ENCODE measurements around the gene ATG5.
"Not testable (repeated sequence)": the region's sequence is repeated elsewhere in the genome, so short reads cannot be mapped to it uniquely, and the experiment has no call there.

The ATG5 gene

DNA sequence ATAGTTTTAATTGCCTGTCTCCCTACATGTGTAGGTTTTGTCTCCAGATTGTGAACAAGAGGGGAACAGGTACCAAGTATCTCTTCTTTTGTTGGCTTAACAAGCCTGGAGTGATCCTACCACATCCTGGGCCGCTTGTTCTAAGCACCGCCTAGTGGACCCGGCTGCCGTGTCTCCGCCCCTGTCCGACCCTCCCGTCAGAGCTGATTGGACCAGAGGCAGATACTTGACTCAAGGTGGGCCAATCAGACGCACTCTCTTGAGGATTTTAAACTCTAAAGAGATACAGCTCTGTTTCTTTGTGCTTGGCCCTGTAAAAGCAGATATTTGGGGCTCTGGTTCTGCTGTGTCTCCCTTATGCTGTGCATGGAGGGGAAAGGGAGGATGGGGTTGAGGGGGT lies 171.2 kb downstream of the ATG5 start:
- DNase-seq (ENCODE audit: low spot score): no peak

DNA sequence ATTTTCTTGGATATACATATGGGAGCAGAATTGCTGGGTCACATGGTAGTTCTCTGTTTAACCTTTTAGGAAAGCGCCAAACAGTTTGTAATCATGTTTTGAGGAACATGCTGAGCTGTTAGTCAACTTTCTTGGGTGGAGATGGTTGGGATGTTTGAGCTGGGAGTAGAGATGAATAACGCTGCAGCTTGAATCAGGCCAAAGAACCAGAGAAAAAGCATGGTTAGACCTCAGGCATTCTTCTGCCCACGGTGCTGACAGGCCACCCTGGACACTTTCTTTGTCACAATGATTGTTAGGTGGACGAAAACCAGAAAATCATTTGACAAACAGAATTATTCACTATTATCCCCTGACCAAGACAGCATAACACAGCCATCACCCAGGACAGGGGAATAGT lies 172.6 kb downstream of the ATG5 start:
- DNase-seq (ENCODE audit: low spot score): no peak

DNA sequence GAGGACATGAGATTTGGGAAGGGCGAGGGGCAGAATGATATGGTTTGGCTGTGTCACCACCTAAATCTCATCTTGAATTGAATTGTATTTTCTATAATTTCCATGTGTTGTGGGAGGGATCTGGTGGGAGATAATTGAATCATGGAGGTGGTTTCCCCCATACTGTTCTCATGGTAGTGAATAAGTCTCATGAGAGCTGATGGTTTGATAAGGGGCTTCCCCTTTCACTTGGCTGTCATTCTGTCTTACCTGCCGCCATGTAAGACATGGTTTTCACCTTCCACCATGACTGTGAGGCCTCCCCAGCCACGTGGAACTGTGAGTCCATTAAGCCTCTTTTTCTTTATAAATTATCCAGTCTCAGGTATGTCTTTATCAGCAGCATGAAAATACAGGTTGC lies 173.1 kb downstream of the ATG5 start:
- DNase-seq (ENCODE audit: low spot score): not testable (repeated sequence)

DNA sequence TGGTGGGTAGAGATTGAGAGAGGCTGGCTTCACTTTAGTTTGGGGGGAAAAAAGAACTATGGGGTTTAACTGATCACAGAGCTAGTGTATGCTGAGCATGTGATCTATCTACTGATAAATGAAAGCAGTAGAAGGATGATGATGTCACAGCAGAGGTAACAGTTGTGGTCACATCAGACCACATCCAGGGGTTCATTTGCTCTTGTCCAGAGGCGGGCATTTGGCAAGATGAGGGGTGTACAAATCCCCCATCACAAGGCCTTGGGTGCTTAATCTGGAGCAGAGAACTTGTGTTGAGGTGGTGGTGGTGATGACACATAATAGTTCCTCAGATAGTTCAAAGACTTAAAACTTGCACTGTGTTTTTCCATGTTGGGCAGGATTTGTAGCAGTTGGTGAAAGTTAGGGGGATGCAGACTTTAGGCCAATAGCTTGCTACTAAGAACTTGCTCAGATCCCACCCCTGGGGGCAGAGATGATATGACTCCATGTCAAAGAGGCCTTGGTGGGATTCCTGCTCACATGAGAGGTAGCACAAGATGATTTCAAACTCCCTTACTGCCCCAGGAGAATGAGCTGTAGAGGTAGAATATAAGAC lies 176.0 kb downstream of the ATG5 start:
- DNase-seq (ENCODE audit: low spot score): no peak

DNA sequence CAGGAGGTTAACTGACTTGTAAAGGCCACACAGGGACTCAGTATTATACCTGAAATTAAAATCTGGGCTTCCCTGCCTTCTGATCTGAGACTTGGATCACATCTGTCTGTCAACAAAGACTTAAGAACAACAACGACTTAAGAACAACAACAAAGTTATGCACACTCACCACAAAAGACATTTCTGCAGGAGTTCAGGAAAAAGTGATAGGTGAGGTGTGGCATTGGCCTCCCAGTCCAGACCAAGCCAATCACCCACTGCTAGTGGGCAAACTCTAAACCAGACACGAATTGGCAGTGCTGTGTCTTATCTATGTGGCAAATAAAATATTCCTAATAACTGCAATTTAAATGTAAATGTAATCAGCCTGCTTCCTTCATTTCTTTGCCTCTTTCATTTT lies 178.1 kb downstream of the ATG5 start:
- no peak for DNase-seq (ENCODE audit: low spot score)

DNA sequence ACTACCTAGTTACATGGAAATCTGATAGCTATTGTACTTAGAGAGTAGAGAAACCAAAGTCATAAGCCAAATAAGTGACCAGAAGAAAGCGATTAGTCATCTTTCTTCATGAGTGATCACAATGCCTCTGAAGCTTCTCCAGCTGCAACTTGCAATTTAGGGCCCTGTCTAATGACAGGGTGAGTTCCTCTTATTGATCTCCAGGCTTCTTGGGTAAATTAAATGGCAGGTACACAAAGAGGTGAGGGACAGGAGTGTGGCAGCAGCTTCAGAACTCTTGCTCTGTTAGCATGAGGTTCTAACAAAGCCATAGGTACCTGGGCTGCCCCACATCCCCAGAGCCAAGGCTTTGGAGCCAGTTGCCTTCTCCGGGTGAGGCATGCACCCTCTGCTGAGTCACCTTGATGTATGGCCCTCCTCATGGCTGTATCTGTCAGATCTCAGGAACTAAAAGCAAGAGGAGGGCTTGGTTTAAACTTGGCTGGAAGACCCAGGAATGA lies 178.7 kb downstream of the ATG5 start:
- DNase-seq (ENCODE audit: low spot score): no peak

DNA sequence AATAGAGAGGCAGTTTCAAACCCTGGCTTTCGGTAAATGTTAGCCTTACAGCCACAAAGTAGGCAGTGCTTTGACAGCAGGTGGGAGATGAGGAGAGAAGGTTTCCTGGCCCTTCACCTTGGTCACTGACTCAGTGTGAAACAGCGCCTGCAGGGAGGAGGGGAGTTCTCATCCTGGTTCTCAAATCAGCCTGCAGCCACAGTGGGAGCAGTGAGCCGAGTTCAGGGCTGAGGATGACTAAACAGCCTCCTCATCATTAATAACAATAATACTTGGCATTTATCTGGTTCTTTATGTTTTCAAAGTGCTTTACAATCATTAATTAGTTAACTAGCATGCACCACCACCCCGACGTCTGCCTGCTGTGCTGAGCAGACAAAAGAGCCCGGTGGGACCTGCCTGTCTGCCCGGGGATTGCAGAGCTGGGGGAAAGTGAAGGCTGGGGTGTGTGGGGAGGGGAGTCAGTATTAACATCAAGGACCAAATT lies 179.8 kb downstream of the ATG5 start:
- DNase-seq (ENCODE audit: low spot score): no peak

DNA sequence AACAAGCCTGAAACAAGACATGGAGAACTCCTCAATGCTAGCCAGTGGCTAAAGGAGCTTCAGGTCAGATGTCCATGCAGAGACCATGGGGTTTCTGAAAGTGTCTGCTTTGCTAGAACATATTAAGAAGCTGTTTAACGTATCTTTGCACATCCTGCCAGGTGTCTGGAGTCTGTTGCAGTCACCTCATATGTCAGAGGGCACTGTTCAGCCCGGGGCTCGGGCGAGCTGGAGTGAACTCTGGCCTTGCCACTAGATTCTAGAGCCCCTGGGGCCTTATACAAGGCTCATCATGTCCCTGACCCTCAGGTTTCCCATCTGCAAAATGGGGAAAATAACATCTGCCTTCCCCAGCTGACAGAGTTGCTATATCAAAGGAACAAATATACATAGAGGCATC lies 180.4 kb downstream of the ATG5 start:
- DNase-seq (ENCODE audit: low spot score): no peak

DNA sequence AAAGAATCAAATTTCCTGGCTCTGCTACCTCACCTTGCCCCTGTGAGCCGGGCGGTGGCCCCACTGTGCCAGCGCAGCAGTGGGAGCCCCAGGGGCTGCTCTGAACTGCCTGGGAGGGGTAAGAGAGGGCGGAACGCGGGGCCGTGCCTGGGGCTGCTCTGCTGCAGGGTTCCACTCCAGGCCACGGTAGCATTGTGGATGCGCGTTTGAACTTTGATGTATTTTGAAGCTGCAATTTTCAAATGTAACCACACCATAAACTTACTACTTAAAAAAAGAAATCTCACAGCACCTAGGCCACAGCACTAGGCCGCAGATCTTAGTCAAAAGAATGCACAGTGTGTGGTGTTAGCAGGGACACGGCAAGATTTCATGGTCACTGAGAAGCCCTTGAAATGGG lies 181.9 kb downstream of the ATG5 start:
- no peak for DNase-seq (ENCODE audit: low spot score)

DNA sequence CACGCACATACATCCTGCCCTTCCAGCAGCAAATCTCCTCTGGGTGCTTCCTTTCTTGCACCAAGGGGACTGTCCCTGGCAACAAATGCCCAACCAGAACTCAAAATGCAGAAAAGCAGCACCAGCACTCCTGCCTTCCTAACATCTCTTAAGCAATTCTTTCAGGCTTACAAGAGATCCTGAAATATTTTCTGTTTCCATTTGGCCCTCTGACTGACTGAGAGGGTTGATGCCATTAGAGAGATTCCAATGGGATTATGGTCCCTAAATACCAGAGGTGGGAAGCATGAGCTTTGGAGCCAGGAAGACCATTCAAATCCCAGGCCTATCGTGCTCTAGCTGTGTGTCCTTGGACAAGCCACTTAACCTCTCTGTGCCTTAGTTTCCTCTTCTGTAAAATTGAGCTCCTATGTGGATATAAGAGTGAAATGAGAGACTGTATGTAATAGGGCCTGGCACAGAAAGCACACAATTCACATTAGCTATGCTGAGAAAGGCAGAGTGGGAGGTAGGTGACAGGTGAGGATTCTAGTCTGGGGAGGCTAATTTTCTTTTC lies 182.6 kb downstream of the ATG5 start:
- no peak for DNase-seq (ENCODE audit: low spot score)

DNA sequence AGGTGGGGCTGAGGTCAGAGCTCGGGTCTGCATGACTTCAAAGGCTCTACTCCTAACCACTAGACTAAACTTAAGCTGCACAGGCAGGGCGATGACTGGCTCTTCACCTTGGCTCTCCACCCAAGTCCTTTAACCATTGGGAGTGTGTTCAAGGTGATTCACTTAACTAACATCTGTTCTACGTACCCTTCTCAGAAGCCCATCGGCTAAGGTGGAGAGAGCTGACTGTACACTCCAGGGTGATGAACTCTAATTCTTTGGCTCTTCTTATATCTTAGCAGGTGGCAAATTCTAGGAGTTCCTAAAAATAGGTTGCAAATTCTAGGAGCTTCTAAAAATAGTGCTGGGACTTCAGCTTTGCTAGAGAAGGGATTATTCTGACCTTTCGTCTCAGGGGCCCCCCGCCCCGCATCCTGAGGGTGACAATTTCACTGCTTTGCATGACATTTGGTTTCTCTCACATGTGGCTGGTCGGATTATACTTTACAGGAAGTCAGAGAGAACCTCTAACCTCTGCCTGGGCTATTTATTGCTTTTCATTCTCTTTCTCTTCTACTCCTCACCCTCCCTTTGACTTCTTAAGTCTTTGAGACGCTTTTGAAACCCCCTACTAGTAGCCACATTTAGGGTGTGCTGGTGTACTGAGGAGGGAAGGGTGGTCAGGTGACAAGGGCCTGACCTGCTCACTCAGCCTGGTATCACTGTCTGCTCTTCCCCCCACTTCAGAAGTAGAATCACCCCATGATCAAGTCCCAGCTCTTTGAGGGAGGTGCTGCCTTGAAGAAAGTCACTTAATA lies 183.9 kb downstream of the ATG5 start:
- DNase-seq (ENCODE audit: low spot score): no peak

DNA sequence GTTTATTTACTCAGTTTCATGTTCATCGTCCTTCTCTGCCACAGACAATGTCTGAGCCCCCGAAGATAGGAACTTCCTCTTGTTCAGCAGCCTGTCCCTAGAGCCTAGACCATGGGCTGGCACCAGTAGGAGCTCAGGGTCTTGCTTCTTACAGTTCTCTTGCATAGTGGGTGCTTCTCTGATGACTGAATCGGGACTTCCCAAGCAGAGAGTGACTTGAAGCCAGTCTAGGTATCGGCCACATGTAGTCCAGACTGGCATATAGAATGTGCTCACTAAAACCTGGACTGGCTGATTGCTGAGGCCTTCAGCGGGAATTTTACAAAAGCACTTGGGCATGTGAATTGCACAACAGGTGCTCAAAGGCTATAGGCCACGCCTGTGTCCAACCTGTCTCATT lies 187.4 kb downstream of the ATG5 start:
- no peak for DNase-seq (ENCODE audit: low spot score)

DNA sequence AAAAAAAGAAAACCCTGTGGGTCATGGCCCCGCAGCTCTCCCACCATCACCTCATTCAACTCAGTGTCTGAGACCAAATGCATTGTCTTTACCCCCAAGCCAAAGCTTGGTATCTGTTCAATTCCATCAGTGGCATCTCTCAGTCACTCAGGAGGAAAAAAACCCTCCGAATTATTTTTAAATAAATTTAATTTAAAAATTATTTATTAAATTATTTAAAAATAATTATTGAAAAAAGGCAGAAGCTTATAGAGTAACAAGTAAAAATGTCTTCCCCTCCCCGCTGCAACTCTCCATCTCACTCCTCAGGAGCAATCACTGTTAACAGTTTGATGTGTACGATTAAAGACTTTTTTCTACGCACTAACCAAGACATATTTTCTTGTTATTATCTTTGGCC lies 188.7 kb downstream of the ATG5 start:
- DNase-seq (ENCODE audit: low spot score): no peak

DNA sequence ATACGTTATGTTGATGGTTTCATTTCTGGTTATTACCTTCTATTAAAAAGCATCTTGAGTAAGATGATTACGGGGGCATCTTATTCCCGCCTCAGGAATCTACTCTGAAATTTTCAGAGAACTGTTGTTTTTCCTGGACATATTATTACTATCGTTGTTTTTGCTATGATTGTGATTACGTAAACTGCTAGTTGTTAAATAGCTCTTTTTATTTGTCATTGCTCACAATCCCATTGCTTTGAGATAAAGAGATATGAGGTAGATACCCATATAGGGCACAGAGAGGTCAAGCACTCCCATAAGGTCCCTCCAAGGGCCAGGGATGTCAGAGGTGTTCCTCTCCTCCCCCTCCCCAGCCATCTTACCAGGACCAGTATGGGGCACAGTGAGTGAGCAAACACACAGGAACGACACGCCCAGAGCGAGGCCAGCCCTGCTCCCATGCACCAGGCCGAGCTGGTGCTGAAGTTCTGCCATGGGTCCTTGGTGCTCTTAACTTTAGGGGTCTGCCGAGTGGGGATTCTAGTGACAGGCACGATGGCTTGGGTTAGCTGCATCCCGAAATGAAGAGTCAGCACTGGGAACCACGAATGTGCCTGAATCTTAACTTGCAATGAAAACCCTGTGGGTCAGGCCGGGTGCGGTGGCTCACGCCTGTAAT lies 189.5 kb downstream of the ATG5 start:
- no peak for DNase-seq (ENCODE audit: low spot score)

DNA sequence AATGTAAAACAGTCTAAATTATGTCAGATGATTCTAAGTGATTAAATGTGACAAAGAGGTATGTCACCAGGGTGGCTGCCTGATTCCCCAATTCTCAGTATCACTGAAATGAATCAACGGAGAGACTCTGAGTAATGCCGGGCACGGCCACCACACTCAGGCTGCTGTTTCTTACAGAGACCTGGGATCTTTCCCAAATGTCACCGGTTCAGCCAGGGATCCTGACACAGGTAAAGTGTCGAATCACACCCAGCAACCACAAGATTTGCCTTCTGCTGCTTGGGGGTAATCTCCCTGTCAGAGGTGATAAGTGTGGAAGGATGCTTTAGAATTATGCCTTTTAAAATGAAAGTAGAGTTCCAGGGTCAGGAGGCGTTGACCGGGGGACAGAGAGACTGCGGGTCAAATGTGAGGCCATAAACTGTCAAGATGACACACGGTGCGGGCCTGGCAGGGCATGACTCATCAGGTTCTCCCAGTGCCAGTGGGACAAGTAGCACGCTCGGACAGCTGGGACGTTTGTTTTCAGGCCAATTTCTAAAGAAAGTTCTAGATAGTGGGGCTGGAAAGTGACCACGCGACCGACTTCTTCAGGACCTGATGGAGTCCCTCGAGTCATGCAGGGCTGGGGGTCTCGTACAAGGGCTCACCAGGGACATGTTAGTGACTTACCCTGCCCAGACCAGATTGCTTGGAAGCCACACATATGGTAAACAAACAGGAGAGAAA lies 190.5 kb downstream of the ATG5 start:
- DNase-seq (ENCODE audit: low spot score): no peak

Data from left forelimb (tissue), 1 donor.